DND-41 (cell line): ENCODE results near the gene TMEM97.

Experiments
- ATAC-seq: fragments of 200-7000 bp; cut with Tn5 transposase; 3 replicates; pipeline ENCODE4 v1.9.1; 2021; ENCODE audit warnings: low read depth; ENCODE audit not compliant: insufficient read depth
- DNase-seq: peaks from one replicate; pipeline ENCODE4 v3.0.0-alpha.2; 2020
- H2AFZ ChIP-seq: 2 replicates; pipeline ENCODE4 v1.6.0; 2012; ENCODE audit warnings: low read depth, low read length
- H3K27ac ChIP-seq: 2 replicates; pipeline ENCODE4 v1.5.1; 2012; ENCODE audit warnings: low read length, inconsistent platforms
- H3K27me3 ChIP-seq: fragments of 200-600 bp; sonication (generic); 2 replicates; pipeline ENCODE4 v1.6.0; 2012; ENCODE audit warnings: low read length, mild to moderate bottlenecking, inconsistent platforms; ENCODE audit not compliant: insufficient read depth, poor library complexity
- H3K36me3 ChIP-seq: 2 replicates; pipeline ENCODE4 v1.5.1; 2012; ENCODE audit warnings: low read length, inconsistent platforms; ENCODE audit not compliant: insufficient read depth
- H3K4me1 ChIP-seq: 2 replicates; pipeline ENCODE4 v1.5.1; 2012; ENCODE audit warnings: mild to moderate bottlenecking, low read length; ENCODE audit not compliant: insufficient read depth
- H3K4me2 ChIP-seq: 2 replicates; pipeline ENCODE4 v1.6.0; 2012; ENCODE audit warnings: mild to moderate bottlenecking, moderate library complexity, low read length, inconsistent platforms; ENCODE audit not compliant: insufficient read depth
- H3K4me3 ChIP-seq, 2 experiments: fragments of 200-600 bp in 1 of 2; shearing (Covaris generic) in 1 of 2; 2 replicates each; pipeline ENCODE4 v1.5.1; 2012 to 2016; ENCODE audit warnings: inconsistent platforms in 2 of 2, low read length in 2 of 2, mild to moderate bottlenecking in 2 of 2, low read depth in 1 of 2, moderate library complexity in 1 of 2
- H3K79me2 ChIP-seq: 2 replicates; pipeline ENCODE4 v1.6.0; 2012; ENCODE audit warnings: low read length, inconsistent platforms; ENCODE audit not compliant: insufficient read depth
- H3K9ac ChIP-seq: 2 replicates; pipeline ENCODE4 v1.6.0; 2012; ENCODE audit warnings: low read depth, mild to moderate bottlenecking, inconsistent platforms, low read length, moderate library complexity
- H3K9me3 ChIP-seq: 2 replicates; pipeline ENCODE4 v1.5.1; 2012; ENCODE audit warnings: low read length, moderate library complexity, mild to moderate bottlenecking, inconsistent platforms; ENCODE audit not compliant: insufficient read depth, severe bottlenecking
- H4K20me1 ChIP-seq: 2 replicates; pipeline ENCODE4 v1.6.0; 2012; ENCODE audit warnings: low read length; ENCODE audit not compliant: insufficient read depth
- EZH2 ChIP-seq: IDR thresholded peaks from 3 replicates; pipeline ENCODE4 v1.6.1; 2012; ENCODE audit warnings: borderline replicate concordance, low read depth, mild to moderate bottlenecking, moderate library complexity, low read length, inconsistent platforms; ENCODE audit not compliant: severe bottlenecking
- TF ChIP-seq, protein P1 (sequence below): IDR thresholded peaks from 2 replicates; pipeline ENCODE4 v1.5.1; 2012; ENCODE audit warnings: borderline replicate concordance, low read length, moderate library complexity, mild to moderate bottlenecking; ENCODE audit not compliant: poor library complexity, severe bottlenecking; ENCODE audit errors: extremely low read depth

Gene TMEM97

GRCh38 chr17:28363186-28363585, 44.2 kb downstream of the TMEM97 start:
- H3K9ac ChIP-seq, result no peak overlapping the region
- peaks cover 4% of the 10 kb centered on the region; the same call in 1 of the 2 replicates for H4K20me1 ChIP-seq
- DNase-seq, result no peak
- H3K4me1 ChIP-seq, result peaks cover 11% of the 10 kb centered on the region
- TF ChIP-seq EZH2, result no peak
- TF ChIP-seq, protein P1, sequence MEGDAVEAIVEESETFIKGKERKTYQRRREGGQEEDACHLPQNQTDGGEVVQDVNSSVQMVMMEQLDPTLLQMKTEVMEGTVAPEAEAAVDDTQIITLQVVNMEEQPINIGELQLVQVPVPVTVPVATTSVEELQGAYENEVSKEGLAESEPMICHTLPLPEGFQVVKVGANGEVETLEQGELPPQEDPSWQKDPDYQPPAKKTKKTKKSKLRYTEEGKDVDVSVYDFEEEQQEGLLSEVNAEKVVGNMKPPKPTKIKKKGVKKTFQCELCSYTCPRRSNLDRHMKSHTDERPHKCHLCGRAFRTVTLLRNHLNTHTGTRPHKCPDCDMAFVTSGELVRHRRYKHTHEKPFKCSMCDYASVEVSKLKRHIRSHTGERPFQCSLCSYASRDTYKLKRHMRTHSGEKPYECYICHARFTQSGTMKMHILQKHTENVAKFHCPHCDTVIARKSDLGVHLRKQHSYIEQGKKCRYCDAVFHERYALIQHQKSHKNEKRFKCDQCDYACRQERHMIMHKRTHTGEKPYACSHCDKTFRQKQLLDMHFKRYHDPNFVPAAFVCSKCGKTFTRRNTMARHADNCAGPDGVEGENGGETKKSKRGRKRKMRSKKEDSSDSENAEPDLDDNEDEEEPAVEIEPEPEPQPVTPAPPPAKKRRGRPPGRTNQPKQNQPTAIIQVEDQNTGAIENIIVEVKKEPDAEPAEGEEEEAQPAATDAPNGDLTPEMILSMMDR, result no peak
- H3K79me2 ChIP-seq, result peaks cover 11% of the 10 kb centered on the region
- H3K27ac ChIP-seq, result no peak overlapping the region
- no peaks in the 10 kb centered on the region for H3K27me3 ChIP-seq
- no peaks in the 10 kb centered on the region for H3K9me3 ChIP-seq
- peaks cover 40% of the 10 kb centered on the region for H3K36me3 ChIP-seq
- ATAC-seq, result no peak
- no peak overlapping the region for H3K4me2 ChIP-seq
- no peak overlapping the region for H3K4me3 ChIP-seq
- H2AFZ ChIP-seq, result no peak overlapping the region

DNA sequence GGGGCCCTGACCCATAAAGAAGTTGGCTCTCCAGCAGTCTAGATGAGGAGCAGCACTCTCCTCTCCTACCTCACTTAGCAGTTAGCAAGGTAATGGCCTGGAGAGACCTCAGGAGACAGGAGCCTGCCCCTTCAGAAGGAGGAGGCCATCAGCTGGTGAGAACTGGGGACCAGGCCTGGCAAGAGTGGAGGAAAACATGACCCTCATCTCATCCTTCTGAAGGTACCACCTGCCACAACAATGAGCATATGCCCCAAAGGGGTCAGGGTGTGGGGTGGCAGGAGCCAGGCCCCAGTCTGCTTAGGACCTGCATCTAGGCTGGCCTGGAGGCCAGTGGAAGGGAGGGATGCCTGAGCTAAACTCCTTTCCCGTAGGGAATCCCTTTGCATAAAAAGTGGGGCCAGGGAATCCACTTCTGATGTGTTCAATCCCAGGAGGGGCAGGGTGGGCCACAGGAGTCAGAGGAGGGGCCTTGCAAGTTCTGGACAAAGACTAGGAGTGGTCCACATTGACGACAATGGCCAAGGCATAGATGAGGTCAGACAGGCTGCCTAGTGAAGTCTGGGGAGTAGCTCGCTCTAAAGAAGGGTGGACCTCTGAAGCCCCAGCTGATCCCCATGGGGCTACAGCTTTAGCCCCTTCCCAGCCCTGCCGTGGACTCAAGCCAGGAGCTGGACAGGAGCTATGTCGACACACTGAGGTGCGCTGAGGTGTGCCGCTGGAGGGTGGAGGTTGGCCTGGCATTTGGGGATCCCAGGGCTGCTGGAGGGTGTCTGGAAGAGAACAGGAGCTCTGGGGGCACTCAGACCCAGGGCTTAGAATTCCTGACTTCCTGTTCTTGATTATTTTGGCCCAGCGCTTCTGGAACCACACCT, 45.0 kb downstream of the TMEM97 start:
- no peak overlapping the region for H3K4me2 ChIP-seq
- no peak overlapping the region for H3K27ac ChIP-seq
- ATAC-seq, result no peak
- H4K20me1 ChIP-seq, result peaks cover 4% of the 10 kb centered on the region; the same call in 1 of the 2 replicates
- no peak overlapping the region for H3K9ac ChIP-seq
- no peaks in the 10 kb centered on the region for H3K27me3 ChIP-seq
- peaks cover 37% of the 10 kb centered on the region for H3K36me3 ChIP-seq
- DNase-seq, result no peak
- H3K79me2 ChIP-seq, result peaks cover 3% of the 10 kb centered on the region; the same call in 1 of the 2 replicates
- peaks cover 3% of the 10 kb centered on the region; the same call in 1 of the 2 replicates for H3K4me1 ChIP-seq
- no peak overlapping the region for H3K4me3 ChIP-seq
- no peaks in the 10 kb centered on the region for H3K9me3 ChIP-seq
- H2AFZ ChIP-seq, result no peak overlapping the region
- TF ChIP-seq, protein P1, result no peak
- no peak for TF ChIP-seq EZH2

GRCh38 chr17:28364665-28365363, 45.8 kb downstream of the TMEM97 start, which contains the start of gene SEBOX:
Gene SEBOX, minus strand, starts transcription at chr17:28365199. Its CDS starts 48 bp downstream, at chr17:28365151.
- Histone ChIP-seq H3K36me3 (peaks cover 31% of the 10 kb centered on the region), H2AFZ (no peak within 1 kb of the TSS), H3K27ac (no peak within 1 kb of the TSS), H3K9ac (no peak within 1 kb of the TSS), H3K4me1 (no peaks in the 10 kb centered on the region), H4K20me1 (peaks cover 4% of the 10 kb centered on the region; the same call in 1 of the 2 replicates), H3K9me3 (no peaks in the 10 kb centered on the region), H3K79me2 (no peaks in the 10 kb centered on the region), H3K27me3 (no peaks in the 10 kb centered on the region), H3K4me2 (no peak within 1 kb of the TSS), H3K4me3 (no peak within 1 kb of the TSS)
- DNase-seq, result no peak
- ATAC-seq, result no peak
- TF ChIP-seq, protein P1, result no peak
- no peak for TF ChIP-seq EZH2
